ENCODE data around the gene ALOX12. TPM values are rescaled to one million over a fixed set of nuclear protein-coding genes. Genes with fewer than 3 reads are reported as not detected.

The ALOX12 gene
- total RNA-seq, 1 experiment from 2014 or later = not detected

Small RNA genes within 50 kb of the gene (small RNA-seq; reads per million reads assigned to genes)
- 0 reads per million in 2 experiments for gene AC120057.1

Other genes starting within 250 kb of the ALOX12 start
- 1.0 and 1.4 TPM in 2 replicates for gene XAF1, start 240.0 kb upstream of the ALOX12 start, total RNA-seq (2014; rRNA removed; shearing (Covaris generic))
- gene FBXO39, start 219.8 kb upstream of the ALOX12 start, total RNA-seq (2014; rRNA removed; shearing (Covaris generic)) = not detected in 2 replicates
- not detected in 2 replicates for gene TEKT1, start 164.3 kb upstream of the ALOX12 start, total RNA-seq (2014; rRNA removed; shearing (Covaris generic))
- 882 and 947 TPM in 2 replicates for gene RNASEK, start 16.6 kb downstream of the ALOX12 start, total RNA-seq (2014; rRNA removed; shearing (Covaris generic))
- not detected in 2 replicates for gene BCL6B, start 27.0 kb downstream of the ALOX12 start, total RNA-seq (2014; rRNA removed; shearing (Covaris generic))
- 0.61 and 0.64 TPM in 2 replicates for gene SLC16A13, start 40.0 kb downstream of the ALOX12 start, total RNA-seq (2014; rRNA removed; shearing (Covaris generic))
- gene SLC16A11, start 48.0 kb downstream of the ALOX12 start, total RNA-seq (2014; rRNA removed; shearing (Covaris generic)) = not detected in 2 replicates
- gene CLEC10A, start 84.2 kb downstream of the ALOX12 start, total RNA-seq (2014; rRNA removed; shearing (Covaris generic)) = not detected in 2 replicates
- gene ASGR2, start 118.8 kb downstream of the ALOX12 start, total RNA-seq (2014; rRNA removed; shearing (Covaris generic)) = not detected in 2 replicates
- gene ASGR1, start 183.3 kb downstream of the ALOX12 start, total RNA-seq (2014; rRNA removed; shearing (Covaris generic)) = 0.21 and 0.56 TPM in 2 replicates
- gene DLG4, start 223.8 kb downstream of the ALOX12 start, total RNA-seq (2014; rRNA removed; shearing (Covaris generic)) = 3.7 and 3.9 TPM in 2 replicates
- 123 and 148 TPM in 2 replicates for gene ACADVL, start 223.9 kb downstream of the ALOX12 start, total RNA-seq (2014; rRNA removed; shearing (Covaris generic))
- gene DVL2, start 238.5 kb downstream of the ALOX12 start, total RNA-seq (2014; rRNA removed; shearing (Covaris generic)) = 86.9 and 91.5 TPM in 2 replicates
- gene PHF23, start 243.4 kb downstream of the ALOX12 start, total RNA-seq (2014; rRNA removed; shearing (Covaris generic)) = 69.0 and 81.3 TPM in 2 replicates
- gene GABARAP, start 246.4 kb downstream of the ALOX12 start, total RNA-seq (2014; rRNA removed; shearing (Covaris generic)) = 237 and 305 TPM in 2 replicates

Measured in SK-MEL-5 (cell line).